Head of caudate nucleus (tissue), 42 donors: ENCODE results near the gene SLC9C1.

ENCODE experiments used
- DNase-seq, 42 donors: peaks; one replicate each; pipeline versions ENCODE4 v3.0.0 to v3.0.0-alpha.2; 2020 to 2021; ENCODE audit warnings: mixed read lengths in 7 of 42
- intact Hi-C: fragments of 100-400 bp; cut with DNase I; formaldehyde crosslinking; loops from one replicate; pipeline ENCODE4 v1.15.0; 2022

The SLC9C1 gene

DNA sequence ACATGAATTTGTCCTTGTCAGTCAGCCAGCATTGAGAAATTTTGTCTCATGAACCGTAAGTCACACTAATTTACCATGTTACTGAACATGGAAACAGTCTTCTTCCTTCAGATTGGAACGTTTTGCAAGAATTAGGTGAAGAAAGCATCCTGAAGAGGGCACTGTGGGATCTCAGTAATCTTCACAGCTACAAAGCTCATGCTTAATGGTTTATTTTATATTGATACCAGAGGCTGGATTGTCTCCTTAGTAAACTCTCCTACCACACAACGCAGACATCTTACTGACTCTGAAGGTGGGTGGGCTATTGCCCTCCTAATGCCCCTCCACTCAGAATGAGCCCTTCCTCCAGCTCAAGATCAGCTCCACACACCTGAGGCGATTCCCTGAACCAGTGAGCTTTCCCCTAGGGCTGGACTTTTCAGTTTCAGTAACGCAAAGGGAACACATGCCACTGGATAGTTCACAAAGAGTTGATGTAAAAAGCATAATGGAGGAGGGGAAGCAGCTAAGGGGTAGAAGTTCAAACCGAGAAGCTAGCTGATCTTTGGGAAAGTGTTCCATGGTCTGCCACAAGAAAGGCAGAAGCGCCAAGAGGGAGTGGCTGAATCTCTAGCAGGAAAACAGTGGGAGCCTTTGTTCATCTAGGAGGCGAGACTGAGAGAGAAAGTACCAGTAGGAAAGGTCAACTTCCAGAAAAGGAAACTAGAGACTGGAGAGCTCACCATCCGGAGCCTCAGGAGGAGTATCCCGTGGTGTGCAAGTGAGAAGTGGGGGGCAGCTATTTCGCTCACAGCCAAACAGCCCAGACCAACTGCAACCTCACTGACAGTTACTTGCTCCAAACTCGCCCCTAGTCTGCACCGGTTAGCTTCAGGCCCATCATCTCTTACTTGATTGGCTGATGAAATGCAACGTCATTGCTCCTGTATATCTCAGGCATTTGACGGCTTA is at the start of gene SLC9C1:
SLC9C1 (minus strand) TSS at position 849 of the 954 bp plus-strand sequence. CDS start 7,425 bp downstream, outside the sequence.
- DNase-seq: peak in 33 of 42 donors; percentile 16 to 84 (median 57)
- intact Hi-C loops: loop anchor here (5.0 kb wide), 1 partner anchor 229 kb away; no protein-coding TSS in a partner anchor

DNA sequence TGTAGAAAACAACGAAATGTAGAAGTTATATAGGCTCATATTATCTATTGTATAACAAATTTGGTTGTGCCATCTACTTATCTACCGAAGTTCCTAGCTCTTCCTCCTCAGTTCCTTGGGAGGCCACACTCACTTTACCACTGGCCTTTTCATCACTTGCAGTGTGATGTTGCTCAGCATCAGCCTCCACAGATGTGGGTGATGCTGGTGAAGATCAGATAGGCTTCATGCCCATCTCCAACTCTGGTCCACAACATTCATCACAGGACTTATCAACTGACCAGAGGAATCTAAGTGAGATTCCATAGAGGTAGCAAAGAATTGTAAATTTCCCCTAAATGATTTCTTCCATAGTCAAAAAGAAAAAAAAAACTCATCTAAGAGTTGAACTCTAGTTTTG is 47.4 kb upstream of the SLC9C1 start:
- intact Hi-C loops: no loop called here
- DNase-seq: no peak

DNA sequence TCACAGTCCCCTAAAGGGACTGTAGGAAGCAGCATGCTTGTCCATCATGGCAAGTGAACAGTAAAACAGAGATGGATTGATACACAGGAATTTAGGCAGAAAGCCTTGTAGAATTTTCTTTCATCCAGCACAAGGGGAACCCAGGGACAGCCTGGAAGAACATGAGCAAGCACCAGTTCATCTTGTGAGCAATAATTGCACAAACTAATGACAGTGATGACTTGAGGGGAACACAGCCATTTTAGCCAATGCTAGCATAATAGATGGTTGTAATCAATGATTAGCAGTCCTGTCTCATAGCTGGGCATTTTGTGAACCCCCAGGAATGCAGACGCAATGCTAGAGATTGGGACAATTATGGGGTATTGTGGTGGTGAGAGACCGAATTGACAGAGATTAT is 45.6 kb upstream of the SLC9C1 start:
- no peak for DNase-seq
- intact Hi-C loops: no loop called here

DNA sequence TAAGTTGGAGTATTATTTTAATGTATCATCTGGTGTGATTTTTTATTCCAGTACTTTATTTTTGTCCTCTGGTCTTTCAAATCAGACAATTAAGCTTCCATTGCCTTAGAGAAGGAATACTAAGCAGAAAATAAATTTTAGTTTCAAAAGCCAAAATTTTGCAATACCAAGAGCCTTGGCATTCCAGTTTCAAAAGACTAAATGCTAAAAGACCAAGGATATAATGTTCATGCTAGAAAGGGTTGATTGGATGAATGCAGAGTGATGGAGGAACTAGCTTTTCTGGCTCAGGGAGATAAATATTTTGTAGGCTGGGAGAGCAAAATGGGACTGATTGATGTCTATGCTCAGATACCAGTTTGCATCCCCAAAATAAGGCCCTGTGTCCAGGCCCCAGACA is 45.1 kb upstream of the SLC9C1 start:
- intact Hi-C loops: no loop called here
- no peak for DNase-seq

DNA sequence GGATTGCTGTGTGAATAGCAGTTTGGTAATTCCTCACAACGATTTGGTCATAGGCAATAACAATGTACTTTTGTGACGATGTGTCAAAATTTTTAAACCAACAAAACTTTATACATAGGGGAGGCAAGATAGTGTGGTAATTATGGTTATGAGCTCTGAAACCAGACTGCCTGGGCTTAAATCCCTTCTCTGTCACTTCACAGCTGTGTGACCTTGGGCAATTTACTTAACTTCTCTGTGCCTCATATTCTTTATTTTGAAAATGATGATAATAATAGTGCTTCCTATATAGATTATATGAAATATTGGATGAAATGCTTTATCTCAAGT is 44.7 kb upstream of the SLC9C1 start:
- no peak for DNase-seq
- intact Hi-C loops: no loop called here

DNA sequence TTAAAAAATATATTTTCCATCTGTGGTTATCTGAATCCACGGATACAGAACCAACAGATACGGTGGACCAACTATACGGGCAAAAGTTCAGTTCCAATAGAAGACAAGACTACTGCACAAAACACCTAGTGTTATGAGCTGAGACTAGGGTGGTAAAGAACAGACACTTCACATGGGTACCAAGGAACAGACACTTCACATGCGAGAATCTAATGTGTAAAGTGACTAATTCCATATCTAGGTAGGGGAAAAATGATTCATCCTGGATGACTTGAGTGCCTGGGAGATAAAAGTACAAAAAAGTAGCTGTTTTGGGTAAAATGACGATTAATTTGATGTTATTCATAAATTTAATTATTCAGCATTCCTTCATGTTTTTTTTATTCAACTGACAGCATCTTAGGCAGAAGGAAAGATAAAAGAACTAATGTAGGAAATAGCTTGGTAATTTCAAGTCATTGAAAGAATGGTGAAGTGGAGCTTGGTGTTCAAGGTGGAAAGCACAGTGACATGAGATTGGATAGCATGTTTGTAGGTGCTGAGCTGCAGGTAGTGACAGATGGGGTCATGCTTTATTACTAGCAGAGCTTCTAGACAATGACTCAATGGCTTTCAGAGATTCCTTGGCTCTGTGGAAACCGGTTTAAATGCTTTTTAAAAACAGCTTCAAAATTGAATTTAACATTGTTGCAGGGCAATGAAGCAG is 44.2 kb upstream of the SLC9C1 start:
- DNase-seq: no peak
- intact Hi-C loops: no loop called here

DNA sequence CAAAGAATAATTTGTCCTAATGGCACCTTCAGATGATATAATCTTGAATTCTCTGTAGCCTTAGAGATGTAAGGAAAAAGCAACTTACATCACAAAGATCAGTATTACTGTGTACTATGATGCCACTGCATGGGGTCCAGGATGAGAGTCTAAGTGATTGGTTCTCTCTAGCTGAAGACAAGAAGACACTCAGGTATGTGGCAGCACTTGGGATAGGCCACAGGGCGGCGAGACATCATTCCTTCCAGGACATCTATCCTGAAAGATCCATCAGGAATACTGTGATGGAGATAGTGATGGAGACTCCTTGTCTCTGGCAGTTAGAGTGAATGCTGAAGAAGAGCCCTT is 41.4 kb upstream of the SLC9C1 start:
- intact Hi-C loops: no loop called here
- DNase-seq: no peak

DNA sequence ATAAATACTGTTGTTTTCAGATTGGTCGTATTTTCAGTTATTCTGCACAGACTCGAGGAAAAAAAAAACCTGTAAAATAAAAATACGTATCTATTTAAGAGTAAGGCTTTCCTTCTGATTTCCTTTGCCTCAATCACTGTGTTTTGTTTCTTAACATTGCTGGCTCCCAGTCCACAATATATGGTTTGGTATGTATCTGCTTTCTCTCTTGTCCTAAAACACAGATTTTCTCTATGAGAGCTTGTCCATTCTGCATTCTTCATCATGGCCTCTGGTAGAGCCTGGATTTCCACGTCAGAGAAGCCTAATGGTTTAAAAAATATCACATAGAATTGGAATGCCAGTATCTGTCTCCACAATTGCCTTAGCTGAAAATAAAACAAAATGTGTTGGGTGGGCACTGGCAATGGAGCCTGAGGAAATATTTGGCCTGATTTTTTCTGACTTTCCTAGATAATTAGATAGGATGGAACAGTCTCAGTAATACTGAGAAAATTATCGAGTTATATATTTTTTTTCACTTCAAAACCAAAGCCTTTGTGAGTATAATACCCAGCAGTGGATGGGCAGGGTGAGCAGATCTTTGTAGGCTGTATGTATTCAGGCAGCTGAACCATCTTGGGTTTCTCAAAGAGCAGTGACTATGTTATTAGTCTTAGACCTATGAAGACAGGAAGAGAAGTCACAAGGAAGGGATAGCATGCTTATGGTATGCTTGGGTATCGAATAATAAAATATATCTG is 40.8 kb upstream of the SLC9C1 start:
- no peak for DNase-seq
- intact Hi-C loops: no loop called here

DNA sequence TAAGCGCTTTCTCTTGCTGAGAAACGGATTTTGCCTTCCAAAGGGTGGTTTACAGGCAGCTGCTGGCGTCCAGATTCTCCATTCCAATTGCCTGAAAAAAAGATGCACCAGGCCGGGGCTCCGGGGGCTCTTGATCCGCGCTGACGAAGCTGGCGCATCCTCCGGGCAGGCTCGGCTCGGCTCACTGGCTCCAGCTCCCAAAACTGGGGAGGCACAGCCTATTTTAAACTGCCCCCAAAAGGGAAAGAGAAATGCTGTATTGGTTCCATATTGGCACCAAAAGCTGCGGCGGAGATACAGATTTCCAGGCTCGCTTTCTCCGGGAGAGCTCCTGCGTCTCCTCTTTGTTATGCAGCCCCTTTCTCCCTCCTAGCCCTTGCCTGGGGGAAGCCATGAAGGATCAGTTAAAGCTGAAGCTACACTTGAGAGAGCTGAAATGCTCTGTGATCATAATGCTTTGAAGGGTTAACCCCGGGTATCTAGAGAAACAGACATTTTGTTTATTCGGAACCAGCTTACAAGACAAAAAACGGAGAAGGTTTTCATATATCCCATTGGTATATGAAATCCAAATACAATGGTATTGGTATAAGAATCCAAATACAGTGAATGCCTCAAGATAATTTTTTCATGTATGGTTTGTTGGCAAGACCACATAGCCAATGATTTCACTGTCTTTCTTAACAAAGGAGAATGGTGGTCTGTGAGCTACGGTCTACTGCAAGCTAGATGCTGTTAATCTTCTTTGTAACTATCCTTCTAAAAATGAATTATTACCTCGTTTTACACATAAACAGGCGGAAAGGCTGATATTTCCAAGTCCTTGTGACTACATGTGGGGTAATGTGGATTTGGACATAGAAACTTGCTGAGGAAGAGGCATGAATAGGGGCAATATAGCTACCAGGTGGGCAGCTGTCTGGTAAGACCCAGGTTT is 39.6 kb upstream of the SLC9C1 start:
- intact Hi-C loops: loop anchor here (2.0 kb wide), 1 partner anchor 57 kb away; no protein-coding TSS in a partner anchor
- DNase-seq: peak in 41 of 42 donors; percentile 14 to 80 (median 55)

DNA sequence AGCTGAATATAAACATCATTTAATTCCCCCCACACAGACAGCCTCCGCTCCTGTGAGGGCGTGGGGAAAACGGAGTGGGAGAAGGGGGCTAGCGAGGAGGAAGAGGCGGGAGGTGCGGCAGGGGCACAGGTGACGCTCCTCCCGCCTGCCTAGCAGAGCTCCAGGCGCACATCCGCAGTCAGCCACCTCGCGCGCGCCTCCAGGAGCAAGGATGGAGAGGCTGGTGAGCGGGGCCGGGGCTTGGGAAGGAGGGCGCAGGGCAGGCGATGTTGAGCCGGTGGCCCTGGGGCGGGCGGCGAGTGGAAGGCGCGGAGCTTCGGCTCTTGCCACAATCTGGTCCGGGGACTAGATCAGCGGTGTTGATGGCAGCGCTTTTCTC is 39.0 kb upstream of the SLC9C1 start, which contains the start of gene CD200:
CD200 (plus strand) TSS at position 155 of the 379 bp plus-strand sequence; CDS start at position 212, 57 bp downstream.
- DNase-seq: peak; percentile 65 to 93 (median 83)
- intact Hi-C loops: loop anchor here (2.0 kb wide), 1 partner anchor 58 kb away; no protein-coding TSS in a partner anchor

DNA sequence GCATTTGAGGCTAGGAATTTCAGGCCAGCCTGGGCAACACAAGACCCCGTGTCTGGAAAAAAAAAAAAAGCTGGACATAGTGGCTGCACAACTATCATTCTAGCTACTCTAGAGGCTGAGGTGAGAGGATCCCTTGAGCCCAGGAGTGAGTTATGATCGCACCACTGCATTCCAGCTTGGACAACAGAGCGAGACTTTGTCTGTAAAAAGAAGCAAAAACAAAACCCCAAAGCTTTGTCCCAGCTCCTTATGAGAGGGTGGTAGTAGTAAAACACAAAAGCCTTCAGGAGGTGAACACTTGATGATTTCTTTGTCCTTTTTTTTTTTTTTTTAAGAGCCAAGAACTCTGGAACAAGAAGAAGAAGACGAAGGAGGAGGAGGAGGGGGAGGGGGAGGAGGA is 37.8 kb upstream of the SLC9C1 start:
- DNase-seq: no peak
- intact Hi-C loops: loop anchor here (2.0 kb wide), 1 partner anchor 59 kb away; no protein-coding TSS in a partner anchor

DNA sequence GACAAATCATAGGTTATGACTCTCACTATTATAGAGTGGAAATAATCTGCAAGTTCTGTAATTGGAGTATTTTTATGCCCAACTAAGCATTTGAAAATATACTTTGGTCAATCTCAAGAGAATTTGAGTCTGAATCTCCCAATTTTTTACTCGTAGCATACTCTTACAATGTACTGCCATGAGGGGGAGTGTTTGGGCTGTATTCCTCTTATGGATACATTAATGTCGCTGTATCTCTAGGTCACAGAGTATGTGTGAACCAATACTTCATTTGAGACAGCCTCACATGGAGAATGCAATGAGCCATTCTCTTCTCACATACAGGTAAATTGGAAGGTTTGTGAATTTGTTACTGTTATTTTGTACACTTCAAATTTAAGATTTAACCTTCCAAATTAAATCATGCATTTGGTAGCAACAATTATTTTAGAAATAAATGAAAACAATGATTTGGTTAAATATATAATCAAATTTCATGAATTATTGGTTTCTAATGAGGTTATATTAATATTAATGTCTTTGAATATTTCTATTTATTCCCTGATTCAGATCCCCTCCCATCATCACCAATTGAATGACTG is 33.4 kb upstream of the SLC9C1 start:
- intact Hi-C loops: loop anchor here (10.0 kb wide), 1 partner anchor 197 kb away; no protein-coding TSS in a partner anchor
- peak in 19 of 42 donors; percentile 11 to 82 (median 53) for DNase-seq

DNA sequence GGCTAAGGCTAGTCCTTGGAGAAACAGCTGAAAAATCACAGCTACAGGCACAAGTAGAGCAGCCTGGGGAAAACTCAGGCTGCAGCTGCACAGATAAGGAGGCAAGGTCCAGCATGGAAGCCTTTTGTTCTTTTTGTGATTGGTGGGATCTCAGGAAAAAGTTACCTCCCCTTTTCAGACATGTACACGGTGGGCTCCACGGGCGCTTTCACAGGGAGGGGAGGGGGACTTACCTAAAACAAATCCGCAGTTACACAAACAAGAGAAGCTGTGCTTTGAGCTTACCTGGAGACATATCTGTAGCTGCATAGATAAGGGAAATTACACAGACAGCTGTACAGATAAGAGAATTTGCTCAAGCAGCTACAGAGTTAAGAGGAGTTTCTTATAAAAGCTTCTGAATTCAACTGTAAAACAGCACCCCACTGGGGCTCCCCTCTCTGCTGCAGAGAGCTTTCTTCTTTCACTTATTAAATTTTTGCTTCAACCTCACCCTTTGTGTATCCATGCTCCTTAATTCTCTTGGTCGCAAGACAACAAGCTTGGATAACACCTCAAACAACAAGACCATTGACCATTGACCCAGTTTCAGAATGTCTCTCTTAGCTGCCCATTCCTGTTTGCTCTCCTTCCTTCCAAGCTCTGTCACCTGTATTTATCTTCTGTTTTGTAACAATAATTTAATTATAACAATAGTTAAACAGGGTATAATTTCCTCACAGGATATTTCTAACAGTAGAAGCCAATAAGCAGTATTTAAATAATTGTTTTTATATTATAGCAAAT is 28.0 kb upstream of the SLC9C1 start:
- intact Hi-C loops: loop anchor here (10.0 kb wide), 1 partner anchor 203 kb away; no protein-coding TSS in a partner anchor
- DNase-seq: no peak

DNA sequence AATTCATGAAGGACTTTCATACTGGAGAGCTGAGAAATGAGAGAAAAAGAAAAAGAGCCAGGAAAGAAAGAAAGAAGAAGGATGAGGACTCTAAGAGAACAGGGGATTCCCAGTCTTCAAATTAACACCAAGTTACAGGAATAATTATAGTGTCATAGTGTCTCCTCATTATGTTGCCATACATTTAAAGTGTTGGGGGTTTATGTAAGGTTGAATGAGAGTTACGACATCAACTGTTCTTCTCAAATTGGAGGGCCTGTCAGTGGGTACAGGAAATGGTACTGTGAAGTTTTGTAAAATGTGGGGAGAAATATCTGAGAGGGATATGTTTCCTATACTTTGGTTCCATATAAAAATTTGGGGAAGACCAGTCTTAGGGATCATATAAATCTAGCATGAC is 26.7 kb upstream of the SLC9C1 start:
- intact Hi-C loops: loop anchor here (10.0 kb wide), 1 partner anchor 204 kb away; no protein-coding TSS in a partner anchor
- DNase-seq: no peak

DNA sequence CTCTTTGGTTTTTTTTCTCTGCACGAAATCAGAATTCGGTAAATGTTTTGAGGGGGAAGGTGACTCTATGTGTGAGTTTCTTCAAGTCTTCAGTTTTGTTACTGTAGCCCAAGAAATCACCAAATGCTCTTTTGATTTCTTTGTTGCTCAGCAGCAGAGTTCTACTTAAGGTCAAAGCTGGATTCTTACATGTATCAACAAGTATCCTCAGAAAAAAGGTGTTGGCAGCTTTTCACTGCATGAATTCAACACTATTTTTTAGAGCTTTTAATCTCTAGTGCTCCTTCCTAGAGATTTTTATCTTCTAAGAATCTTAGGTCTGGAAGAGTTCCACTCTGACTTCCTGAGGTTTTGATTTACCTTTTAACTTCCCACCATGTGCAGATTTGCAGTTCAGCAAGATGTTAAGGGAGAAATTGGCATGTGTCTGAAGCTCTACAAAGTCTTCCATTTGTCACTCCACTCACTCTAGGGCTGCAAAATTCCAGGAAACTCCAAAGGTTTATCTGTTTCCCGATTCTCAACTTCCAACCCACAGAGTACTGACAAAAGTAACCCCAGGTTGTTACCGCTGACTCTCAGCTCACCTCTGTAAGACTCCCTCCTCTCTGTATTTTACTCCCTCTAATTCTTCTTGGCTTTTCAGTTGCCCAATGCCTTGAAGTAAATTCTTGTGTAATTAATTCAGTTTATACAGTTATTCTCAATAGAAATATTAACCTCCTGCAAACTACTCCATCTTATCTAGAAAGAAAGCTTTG is 25.7 kb upstream of the SLC9C1 start:
- intact Hi-C loops: loop anchor here (10.0 kb wide), 1 partner anchor 205 kb away; no protein-coding TSS in a partner anchor
- DNase-seq: no peak

DNA sequence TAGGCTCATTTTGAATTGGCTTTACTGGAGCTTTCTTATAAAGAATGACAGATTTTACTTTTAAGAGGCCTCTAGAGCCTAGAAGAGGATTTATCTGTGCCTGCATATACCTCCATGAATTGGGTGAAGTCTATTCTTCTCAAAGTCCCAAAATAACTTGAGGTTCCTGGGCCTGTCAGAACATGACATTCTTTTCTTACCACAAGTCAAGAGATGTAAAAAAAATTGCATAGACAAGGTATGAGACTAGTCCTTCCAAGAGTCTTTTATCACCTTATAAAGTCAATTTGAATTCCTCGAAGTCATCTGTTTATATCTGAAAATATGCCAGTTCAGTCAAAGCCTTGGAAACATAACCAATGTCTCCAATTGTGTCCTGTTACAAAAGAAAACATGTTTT is 21.8 kb upstream of the SLC9C1 start:
- intact Hi-C loops: no loop called here

More for the DNA sequence above, 21.8 kb upstream of the SLC9C1 start:
- DNase-seq: no peak
